Activated naive CD8-positive, alpha-beta T cell treated with anti-CD3 and anti-CD28 coated beads, Interleukin-2, amount 50 U/mL, for 16 hours (primary cell): ENCODE measurements around the gene PTPRU.

Experiments used
- DNase-seq: peaks from one replicate; pipeline ENCODE4 v3.0.0-alpha.2; 2020; ENCODE audit warnings: low read depth, low spot score

Gene PTPRU

DNA sequence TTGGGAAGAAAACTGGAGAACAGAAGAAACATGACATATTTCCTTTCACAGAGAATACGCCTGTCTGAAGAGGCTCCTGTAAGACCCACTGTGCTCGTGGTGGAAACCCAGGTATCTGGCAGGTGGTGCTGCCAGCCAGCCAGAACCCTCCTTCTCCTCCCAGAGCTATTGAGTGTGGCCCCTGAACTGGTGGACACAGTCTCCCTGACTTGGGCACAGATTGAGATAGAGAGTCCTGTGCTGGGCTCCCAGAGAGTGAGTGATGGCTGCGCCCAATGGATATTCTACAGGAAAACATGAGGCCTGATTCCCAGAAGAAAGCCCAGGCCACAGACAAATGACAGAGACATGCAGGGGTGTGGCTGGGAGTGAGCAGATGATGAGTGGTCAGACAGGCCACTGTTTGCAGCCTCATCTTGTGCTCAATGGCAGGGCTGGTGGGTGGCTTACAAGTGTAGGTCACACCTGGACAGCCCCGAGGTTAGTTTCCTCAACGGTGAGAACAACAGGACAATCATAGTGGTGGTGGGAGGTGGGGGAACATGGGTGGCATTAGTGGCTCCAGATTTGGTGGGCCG, 127.9 kb downstream of the PTPRU start:
- DNase-seq, result no peak

- no peak for DNase-seq
Observed at GRCh38 chr1:29365906-29366670, 129.8 kb downstream of the PTPRU start.

DNA sequence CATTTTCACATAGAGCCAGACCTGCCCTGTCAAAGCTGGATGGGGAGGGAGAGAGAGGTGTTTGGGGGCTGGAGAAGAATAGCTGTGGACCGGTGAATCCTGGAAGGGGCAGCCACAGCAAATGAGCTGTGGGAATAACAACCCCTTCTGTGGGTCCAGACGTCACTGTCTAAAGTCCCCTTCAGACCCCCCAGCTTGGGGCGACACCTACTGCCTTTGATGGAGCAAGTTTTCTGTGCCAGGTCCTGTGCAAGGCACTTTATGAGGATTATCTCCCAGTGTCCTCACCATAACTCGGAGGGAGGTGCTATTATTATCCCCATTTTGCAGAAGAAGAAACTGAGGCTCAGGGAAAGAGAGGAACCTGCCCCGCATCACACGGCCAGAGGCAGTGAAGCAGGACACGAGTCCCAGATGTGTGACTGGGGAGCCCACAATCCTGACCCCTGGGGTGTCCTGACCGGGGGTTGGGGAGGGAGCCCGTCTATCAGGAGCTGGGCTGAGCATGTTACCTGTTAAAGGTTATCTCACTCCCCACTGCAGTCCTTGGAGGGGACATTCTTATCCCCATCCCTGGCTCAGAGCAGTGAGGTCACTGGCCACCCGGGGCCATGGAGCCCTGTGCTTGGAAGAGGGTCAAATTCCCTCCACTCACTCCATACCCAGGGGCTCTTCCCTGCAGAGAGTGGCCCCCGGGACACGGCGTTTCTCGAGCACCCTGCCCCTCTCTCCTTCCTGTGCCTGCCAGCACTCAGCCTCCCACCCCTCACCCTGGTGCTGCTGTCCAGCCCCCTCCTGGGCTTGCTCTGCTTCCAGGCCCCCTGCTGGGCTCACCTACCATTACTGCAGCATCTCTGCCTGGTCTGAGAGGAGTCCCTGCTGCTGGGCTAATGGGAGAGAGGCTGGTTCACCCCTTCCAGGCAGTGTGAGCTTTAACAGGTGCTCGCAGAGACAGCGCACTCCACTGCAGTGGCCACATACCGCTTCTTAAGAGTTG, 132.9 kb downstream of the PTPRU start:
- no peak for DNase-seq

DNA sequence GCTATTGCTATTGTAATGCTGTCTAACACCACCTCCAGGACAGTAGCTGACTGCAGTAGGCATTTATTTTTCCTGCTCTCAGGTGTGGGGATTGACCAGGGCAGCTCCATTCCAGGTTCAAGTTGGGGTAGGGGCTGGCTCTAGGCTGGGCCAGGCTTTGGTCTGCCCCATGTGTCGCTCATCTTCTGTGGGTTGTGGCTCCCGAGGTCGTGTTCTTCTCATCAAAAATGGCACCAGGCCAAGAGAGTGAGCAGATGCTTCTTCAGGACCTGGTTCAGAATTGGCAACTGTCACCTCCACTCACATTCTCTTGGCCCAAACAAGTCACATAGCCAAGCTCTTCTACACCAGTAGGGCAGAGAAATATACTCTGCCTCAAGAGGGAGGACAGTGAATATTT, 133.7 kb downstream of the PTPRU start:
- DNase-seq, result no peak

GRCh38 chr1:29371332-29371731, 135.0 kb downstream of the PTPRU start:
- DNase-seq, result no peak

DNA sequence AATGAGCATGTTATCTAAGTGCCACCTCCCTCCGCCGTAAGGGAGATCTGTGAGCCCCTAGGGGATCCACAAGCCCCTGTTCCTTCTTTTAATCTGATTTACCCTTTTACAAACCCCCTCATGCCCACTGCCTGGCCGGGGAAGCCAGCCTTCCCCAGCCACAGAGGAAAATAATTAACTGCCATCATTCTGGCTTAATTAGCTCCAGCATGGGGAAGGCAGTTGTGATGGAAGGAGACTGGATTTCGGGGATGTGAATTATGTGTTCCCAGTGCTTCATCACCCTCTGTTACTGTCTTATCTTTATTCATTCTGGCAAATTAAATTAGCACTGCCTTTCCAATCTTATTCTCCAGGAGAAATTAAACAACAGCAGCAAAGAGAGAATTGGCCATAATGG, 135.8 kb downstream of the PTPRU start:
- DNase-seq, result no peak
